Esophagus squamous epithelium (tissue), 5 donors: Measurements from ENCODE around the gene SPAG9. TPM values are rescaled to one million over a fixed set of nuclear protein-coding genes. Genes with fewer than 3 reads are reported as not detected.

Source experiments
- DNase-seq: peaks from one replicate; lab custom pipeline; 2025; lab: John Stamatoyannopoulos, UW
- H3K27ac ChIP-seq, 4 donors: fragments of 200-600 bp; sonication (generic); one replicate each; pipeline ENCODE4 v1.5.1; 2016 to 2019; ENCODE audit warnings: mild to moderate bottlenecking in 1 of 4
- H3K27me3 ChIP-seq, 4 donors: fragments of 200-600 bp; sonication (generic); 1 replicate in 3 of 4; 2 replicates in 1 of 4; pipeline versions ENCODE4 v1.5.1 to v1.6.0; 2017 to 2021; ENCODE audit warnings: antibody characterized with exemption in 1 of 4
- H3K36me3 ChIP-seq, 3 donors: fragments of 200-600 bp; sonication (generic); one replicate each; pipeline ENCODE4 v1.5.1; 2016 to 2019
- H3K4me1 ChIP-seq, 3 donors: fragments of 200-600 bp; sonication (generic); one replicate each; pipeline ENCODE4 v1.5.1; 2017 to 2019
- H3K4me3 ChIP-seq, 4 donors: fragments of 200-600 bp; sonication (generic); 1 replicate in 3 of 4; 2 replicates in 1 of 4; pipeline ENCODE4 v1.5.1; 2016 to 2019; ENCODE audit warnings: mild to moderate bottlenecking in 2 of 4, moderate library complexity in 1 of 4
- H3K9me3 ChIP-seq, 3 donors: fragments of 200-600 bp; sonication (generic); one replicate each; pipeline ENCODE4 v1.5.1; 2016 to 2019
- CTCF ChIP-seq, 6 experiments: fragments of 450-650 bp in 4 of 6; fragments of 200-600 bp in 2 of 6; sonication (generic) in 2 of 6; IDR thresholded peaks; one replicate each; pipeline ENCODE4 v1.5.1; 2016 to 2019; ENCODE audit warnings: antibody characterized with exemption in 6 of 6, mild to moderate bottlenecking in 4 of 6, moderate library complexity in 4 of 6
- POLR2A ChIP-seq, 4 donors: fragments of 450-650 bp; IDR thresholded peaks; one replicate each; pipeline ENCODE4 v1.6.1; 2017; ENCODE audit warnings: antibody characterized with exemption in 4 of 4, mild to moderate bottlenecking in 4 of 4, moderate library complexity in 3 of 4
- WGBS, 2 donors: methylation state at CpG; one replicate each; pipeline ENCODE4 v1.1.5; 2018; 5-methylcytosine and 5-hydroxymethylcytosine counted together
- intact Hi-C: fragments of 100-400 bp; cut with DNase I; formaldehyde crosslinking; loops from one replicate; pipeline ENCODE4 v1.15.0; 2022
- total RNA-seq, 4 donors: library from RNA; depleted of rRNA; stranded (reverse); fragments of >200 nt; gene quantifications; one replicate each; pipeline ENCODE4 v1.1.0, GENCODE V29; 2016
- donor health status: DM: yes; HTN: yes; CAD: no.

Gene SPAG9
- total RNA-seq, 4 donors from 2014 or later, result 25.6 to 88.5 (median 49.9) TPM

- no peaks in the 10 kb centered on the region for H3K9me3 ChIP-seq
- intact Hi-C loops, result no loop called here
- TF ChIP-seq CTCF (IDR thresholded peaks at IDR 0.05) (no peak), POLR2A (IDR thresholded peaks at IDR 0.05) (no peak)
- no peaks in the 10 kb centered on the region for H3K27me3 ChIP-seq
- H3K27ac ChIP-seq, result no peak overlapping the region
- H3K36me3 ChIP-seq, result peaks cover 0 to 50% (median 0%) of the 10 kb centered on the region in 3 donors
- DNase-seq, result no peak
- H3K4me1 ChIP-seq, result no peaks in the 10 kb centered on the region
- H3K4me3 ChIP-seq, result no peak overlapping the region
- WGBS, 2 donors, result 92 to 95% methylated on average over 3 of the region's 3 CpGs
Measured at GRCh38 chr17:51076821-51077220, 43.8 kb downstream of the SPAG9 start.

DNA sequence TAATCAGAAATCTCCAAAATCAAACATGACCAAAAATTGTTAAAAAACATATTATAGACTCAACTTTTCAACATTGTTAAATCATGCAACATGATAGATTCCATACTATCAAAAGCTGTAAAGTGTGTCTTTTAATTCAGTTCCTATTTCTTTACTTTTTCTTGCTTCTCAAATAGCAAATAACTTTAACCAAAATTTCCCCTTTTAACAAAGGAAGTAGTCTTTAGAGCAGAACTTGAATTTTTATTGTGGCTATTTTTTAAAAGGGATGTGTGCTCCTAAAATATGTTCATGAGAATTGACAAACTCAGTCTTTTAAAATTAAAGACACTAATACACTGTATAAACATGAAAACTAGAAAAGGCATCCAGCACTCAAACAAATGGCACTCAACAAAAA, 49.1 kb downstream of the SPAG9 start:
- Histone ChIP-seq H3K9me3 (no peaks in the 10 kb centered on the region), H3K4me1 (peaks cover 0 to 4% (median 0%) of the 10 kb centered on the region in 3 donors), H3K36me3 (peaks cover 0 to 21% (median 0%) of the 10 kb centered on the region in 3 donors), H3K27ac (no peak overlapping the region), H3K4me3 (no peak overlapping the region), H3K27me3 (no peaks in the 10 kb centered on the region)
- TF ChIP-seq CTCF (IDR thresholded peaks at IDR 0.05) (no peak), POLR2A (IDR thresholded peaks at IDR 0.05) (no peak)
- intact Hi-C loops, result no loop called here
- no peak for DNase-seq

GRCh38 chr17:51065466-51065865, 55.2 kb downstream of the SPAG9 start:
- Histone ChIP-seq H3K27me3 (no peaks in the 10 kb centered on the region), H3K27ac (no peak overlapping the region), H3K36me3 (no peaks in the 10 kb centered on the region), H3K9me3 (no peaks in the 10 kb centered on the region), H3K4me3 (no peak overlapping the region), H3K4me1 (peaks cover 0 to 13% (median 0%) of the 10 kb centered on the region in 3 donors)
- TF ChIP-seq CTCF (IDR thresholded peaks at IDR 0.05) (no peak), POLR2A (IDR thresholded peaks at IDR 0.05) (no peak)
- WGBS, 2 donors, result 92 to 100% methylated on average over 1 of the region's 1 CpG
- DNase-seq, result no peak
- intact Hi-C loops, result no loop called here

- 20 to 23% methylated on average over 1 of the region's 1 CpG for WGBS, 2 donors
- Histone ChIP-seq H3K4me3 (no peak overlapping the region), H3K27ac (no peak overlapping the region), H3K36me3 (no peaks in the 10 kb centered on the region), H3K4me1 (peaks cover 0 to 13% (median 0%) of the 10 kb centered on the region in 3 donors), H3K9me3 (no peaks in the 10 kb centered on the region), H3K27me3 (no peaks in the 10 kb centered on the region)
- DNase-seq, result no peak
- TF ChIP-seq POLR2A (IDR thresholded peaks at IDR 0.05) (no peak), CTCF (IDR thresholded peaks at IDR 0.05) (no peak)
- intact Hi-C loops, result no loop called here
Measured at GRCh38 chr17:51064061-51064735, 56.5 kb downstream of the SPAG9 start.

DNA sequence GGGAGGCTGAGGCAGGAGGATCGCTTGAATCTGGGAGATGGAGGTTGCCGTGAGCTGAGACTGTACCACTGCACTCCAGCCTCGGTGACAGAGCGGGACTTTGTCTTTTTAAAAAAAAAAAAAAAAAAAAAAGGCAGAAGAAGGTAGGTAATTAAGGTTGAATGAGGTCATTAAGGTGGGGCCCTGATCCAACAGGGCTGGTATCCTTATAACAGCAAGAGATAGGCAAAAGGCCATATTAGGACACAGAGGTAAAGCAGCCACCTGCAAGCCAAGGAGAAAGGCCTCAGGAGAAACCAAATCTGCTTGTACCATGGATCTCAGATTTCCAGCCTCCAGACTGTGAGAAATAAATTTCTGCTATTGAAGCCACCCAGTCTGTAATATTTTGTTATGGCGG, 60.3 kb downstream of the SPAG9 start:
- Histone ChIP-seq H3K4me1 (peaks cover 0 to 35% (median 3%) of the 10 kb centered on the region in 3 donors), H3K9me3 (no peaks in the 10 kb centered on the region), H3K27ac (no peak overlapping the region), H3K27me3 (no peaks in the 10 kb centered on the region), H3K4me3 (no peak overlapping the region), H3K36me3 (no peaks in the 10 kb centered on the region)
- no peak for TF ChIP-seq CTCF (IDR thresholded peaks at IDR 0.05)
- no peak for TF ChIP-seq POLR2A (IDR thresholded peaks at IDR 0.05)
- WGBS, 2 donors, result 86 to 97% methylated on average over 2 to 5 of the region's 5 CpGs
- DNase-seq, result no peak
- intact Hi-C loops, result no loop called here
